Omental fat pad (tissue), 4 donors: ENCODE measurements around the gene CCDC6. TPM values are rescaled to one million over a fixed set of nuclear protein-coding genes. Genes with fewer than 3 reads are reported as not detected.
"Not testable (repeated sequence)": the region's sequence is repeated elsewhere in the genome, so short reads cannot be mapped to it uniquely, and the experiment has no call there.

Experiments used
- ATAC-seq: fragments of 150-250 bp; one replicate; pipeline ENCODE4 v1.9.1; 2016; ENCODE audit warnings: mild to moderate bottlenecking, moderate library complexity; ENCODE audit not compliant: low FRiP score
- DNase-seq: peaks from one replicate; pipeline ENCODE4 v3.0.0-alpha.2; 2019; ENCODE audit warnings: low spot score
- CTCF ChIP-seq, 3 donors: fragments of 450-650 bp; IDR thresholded peaks; one replicate each; pipeline ENCODE4 v1.5.1; 2016 to 2017; ENCODE audit warnings: antibody characterized with exemption in 3 of 3, mild to moderate bottlenecking in 3 of 3, moderate library complexity in 2 of 3
- total RNA-seq, 4 donors: library from RNA; depleted of rRNA; stranded (reverse); fragments of >200 nt; gene quantifications; one replicate each; pipeline ENCODE4 v1.1.0, GENCODE V29; 2016

Gene CCDC6
- total RNA-seq, 4 donors from 2014 or later = 24.7 to 29.7 (median 25.9) TPM

GRCh38 chr10:59745163-59745650, 161.1 kb downstream of the CCDC6 start:
- DNase-seq (no peak), ATAC-seq (no peak)
- TF ChIP-seq CTCF (IDR thresholded peaks at IDR 0.05) = no peak

- ATAC-seq, DNase-seq: not testable (repeated sequence)
These were observed 161.6 kb downstream of the CCDC6 start for GRCh38 chr10:59744762-59745161.

GRCh38 chr10:59744156-59744555, 162.2 kb downstream of the CCDC6 start:
- DNase-seq, ATAC-seq: not testable (repeated sequence)

GRCh38 chr10:59741583-59741982, 164.8 kb downstream of the CCDC6 start:
- ATAC-seq = no peak
- no peak for TF ChIP-seq CTCF (IDR thresholded peaks at IDR 0.05)
- DNase-seq = no peak

- no peak for DNase-seq
- no peak for ATAC-seq
- no peak for TF ChIP-seq CTCF (IDR thresholded peaks at IDR 0.05)
These were observed 165.3 kb downstream of the CCDC6 start for GRCh38 chr10:59741048-59741447.

Other genes with a start within 250 kb of the CCDC6 start
- gene SLC16A9, start 196.7 kb downstream of the CCDC6 start, total RNA-seq = 1 to 10 TPM in 1 of 4 donors, under 1 TPM in 3; 0.25 to 2.3 (median 0.77) TPM
- gene MRLN, start 153.1 kb downstream of the CCDC6 start, total RNA-seq = not detected